Activated naive CD4-positive, alpha-beta T cell (primary cell): Measurements from ENCODE around the gene FAM241B.

Source experiments
- DNase-seq, 4 experiments: peaks; one replicate each; lab custom pipeline; 2025; lab: John Stamatoyannopoulos, UW

Gene FAM241B

GRCh38 chr10:69634759-69635425, 4.8 kb downstream of the FAM241B start:
- DNase-seq: no peak

DNA sequence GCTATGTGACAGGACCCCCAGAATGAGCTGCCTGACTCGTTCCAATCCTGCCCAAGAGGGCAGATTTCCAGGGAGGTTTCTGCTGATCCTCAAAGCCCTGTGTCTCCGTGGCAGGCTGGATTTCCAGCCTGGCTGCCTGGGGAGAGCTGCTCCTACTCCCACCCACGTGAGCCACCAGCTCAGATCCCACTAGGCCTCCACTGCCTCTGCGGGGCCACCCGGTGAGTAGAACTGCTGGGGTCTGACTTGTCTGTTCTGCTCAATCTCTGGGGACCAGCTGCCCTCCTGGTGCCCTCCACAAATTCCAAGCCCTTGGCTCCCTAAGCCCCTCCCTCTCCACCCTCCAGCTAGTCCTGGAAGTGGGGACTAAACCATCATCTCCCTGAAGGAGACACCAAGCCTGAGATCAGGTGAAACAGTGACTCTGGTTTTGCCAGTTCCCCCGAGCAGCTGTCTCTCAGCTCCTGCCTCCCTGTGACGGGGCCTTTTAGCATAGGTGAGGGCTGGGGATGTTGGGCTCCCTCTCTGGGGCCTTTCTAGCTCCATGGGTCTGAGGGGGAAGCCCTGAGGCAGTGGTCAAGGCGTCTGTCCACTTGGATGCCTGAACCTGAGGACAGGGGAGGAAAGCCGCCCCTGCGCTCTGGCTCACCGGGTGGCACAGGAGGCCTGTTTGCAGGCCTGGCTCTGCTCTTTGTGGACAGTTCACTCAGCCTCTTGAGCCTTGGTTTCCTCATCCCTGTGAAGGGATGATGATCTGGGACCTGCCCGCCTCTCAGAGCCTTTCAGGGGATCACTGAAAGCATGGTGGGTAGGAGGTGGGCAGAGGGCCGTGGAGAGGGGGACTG, 5.6 kb downstream of the FAM241B start:
- DNase-seq: no peak

- no peak for DNase-seq
These were observed 6.2 kb downstream of the FAM241B start for GRCh38 chr10:69636273-69636575.

GRCh38 chr10:69636626-69637605, 6.9 kb downstream of the FAM241B start:
- peak in 1 of 4 experiments; percentile 30 for DNase-seq

DNA sequence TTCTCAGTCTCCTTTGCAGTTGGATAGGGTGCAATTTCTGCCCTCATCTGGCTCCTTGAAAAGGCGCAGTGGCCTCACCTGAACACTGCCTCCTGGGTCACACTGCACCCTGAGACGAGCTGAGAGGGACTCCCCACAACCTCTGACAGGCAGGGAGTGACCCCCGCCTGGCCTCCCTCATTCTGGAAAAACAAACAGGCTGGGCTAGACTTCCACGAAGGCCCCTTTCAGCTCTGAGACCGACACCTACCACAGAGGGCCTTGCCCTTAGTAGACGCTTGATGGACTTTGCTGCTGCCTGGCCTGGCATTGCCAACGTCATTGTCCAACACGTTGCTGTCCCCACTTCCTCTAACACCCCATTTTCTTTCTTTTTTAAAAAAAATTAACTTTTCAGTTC, 8.6 kb downstream of the FAM241B start:
- DNase-seq: no peak

GRCh38 chr10:69639291-69640195, 9.5 kb downstream of the FAM241B start:
- DNase-seq: peak in 3 of 4 experiments; percentile 33 to 61 (median 54)

- no peak for DNase-seq
These were observed 10.3 kb downstream of the FAM241B start for GRCh38 chr10:69640196-69640980.

- no peak for DNase-seq
These were observed 11.4 kb downstream of the FAM241B start for GRCh38 chr10:69641261-69641980.

GRCh38 chr10:69642747-69643146, 12.7 kb downstream of the FAM241B start:
- no peak for DNase-seq

GRCh38 chr10:69643779-69644657, 14.0 kb downstream of the FAM241B start:
- DNase-seq: no peak

- no peak for DNase-seq
These were observed 14.7 kb downstream of the FAM241B start for GRCh38 chr10:69644658-69645295.

DNA sequence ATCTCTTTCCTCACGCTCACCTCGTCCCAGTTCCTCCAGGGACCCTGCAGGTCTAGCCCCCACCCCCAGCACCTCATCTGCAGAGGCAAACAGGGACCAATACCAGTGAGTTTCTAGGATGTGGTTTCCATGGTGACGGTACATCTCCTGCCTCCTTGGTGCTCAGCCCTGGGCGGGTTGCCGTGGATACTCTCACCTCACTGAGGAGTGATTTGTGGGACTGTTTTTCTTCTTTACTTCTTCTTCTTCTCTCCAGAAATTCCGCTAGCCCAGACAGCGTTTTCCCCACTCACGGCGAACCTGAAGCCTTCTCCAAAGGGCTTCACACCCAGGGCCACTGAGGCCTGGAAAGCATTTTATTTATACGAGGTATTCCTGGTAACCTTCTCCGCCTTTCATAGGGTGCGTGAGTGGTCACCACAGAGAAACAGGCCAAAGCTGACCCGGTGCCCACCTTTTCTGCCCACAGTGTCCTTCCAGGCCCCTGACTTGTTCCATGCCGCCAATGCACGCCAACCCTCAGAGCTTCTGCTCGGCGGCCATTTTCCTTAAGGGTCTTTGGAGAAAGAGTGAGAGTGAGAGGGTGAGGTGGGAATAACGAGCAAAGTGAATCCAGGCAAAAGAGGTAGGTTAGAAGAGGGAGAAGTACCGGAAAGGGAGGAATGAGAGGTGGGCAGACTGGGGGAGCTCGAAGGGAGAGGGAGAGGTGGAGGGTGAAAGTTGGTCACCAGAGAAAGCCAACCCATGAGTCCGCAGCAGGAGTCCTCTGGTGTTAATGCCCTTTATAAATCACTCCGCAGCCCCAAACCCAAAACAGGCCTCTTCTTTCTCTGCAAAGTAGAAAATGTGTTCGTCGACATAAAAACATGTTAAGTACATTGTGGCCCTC, 15.5 kb downstream of the FAM241B start:
- no peak for DNase-seq

DNA sequence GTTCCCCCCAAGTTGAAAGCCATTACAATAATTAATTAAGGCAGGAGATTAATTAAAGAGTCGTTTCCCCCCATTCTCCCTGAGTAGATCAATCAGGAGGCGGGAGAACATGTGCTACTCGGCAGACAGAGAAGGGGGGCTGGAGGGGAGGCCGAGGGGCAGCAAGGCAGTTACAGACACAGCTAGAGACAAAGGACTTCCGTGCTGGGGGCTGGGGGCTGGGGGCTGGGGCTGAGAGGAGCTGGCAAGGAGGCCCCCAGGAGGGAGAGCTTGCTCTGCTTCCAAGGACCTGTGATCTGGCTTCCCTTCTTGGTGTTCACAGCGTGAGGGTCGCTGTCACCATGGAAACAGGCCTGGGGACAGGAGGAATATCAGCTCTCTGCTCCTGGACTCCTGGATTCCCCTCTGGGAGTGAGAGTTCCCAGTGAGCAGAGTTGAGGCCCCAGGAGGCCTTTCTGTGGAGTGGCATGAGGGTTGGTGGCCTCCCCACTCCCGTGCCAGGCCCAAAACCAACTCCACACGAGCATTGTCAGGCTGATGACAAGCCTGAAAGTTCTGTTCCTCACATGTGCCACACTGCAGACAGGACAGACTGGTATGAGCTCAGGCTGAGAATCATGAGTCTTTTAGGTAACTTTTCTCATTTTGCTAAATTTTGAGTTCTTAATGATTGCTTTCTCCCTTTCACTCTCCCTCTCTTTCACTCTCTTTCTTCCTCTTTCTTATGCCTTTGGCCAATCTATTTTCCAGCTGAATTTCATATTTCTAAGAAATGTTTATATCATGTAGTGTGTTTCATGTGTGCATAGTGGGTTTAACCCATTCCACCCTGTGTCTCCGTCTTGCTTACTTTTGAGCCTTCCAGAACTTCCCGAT, 16.4 kb downstream of the FAM241B start:
- DNase-seq: no peak

DNA sequence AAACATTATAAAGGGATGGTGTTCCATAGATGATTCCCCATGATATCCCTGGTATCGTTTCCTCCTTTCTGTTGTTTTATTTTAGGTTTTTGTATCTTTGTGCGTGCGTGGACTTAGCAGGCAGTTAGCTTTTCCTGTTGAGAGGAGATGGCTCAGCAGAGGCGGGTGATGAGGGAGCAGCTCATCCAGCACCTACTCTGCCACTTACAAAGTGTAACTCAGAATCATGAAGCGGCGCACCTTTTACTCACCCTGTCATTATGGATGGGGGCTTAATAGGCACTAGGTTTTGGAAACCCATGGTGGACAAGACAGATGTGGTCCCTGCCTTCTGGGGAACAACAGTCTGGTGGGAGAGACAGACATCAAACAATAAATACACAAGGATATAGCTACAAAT, 17.1 kb downstream of the FAM241B start:
- no peak for DNase-seq

- no peak for DNase-seq
These were observed 17.8 kb downstream of the FAM241B start for GRCh38 chr10:69647819-69648218.

DNA sequence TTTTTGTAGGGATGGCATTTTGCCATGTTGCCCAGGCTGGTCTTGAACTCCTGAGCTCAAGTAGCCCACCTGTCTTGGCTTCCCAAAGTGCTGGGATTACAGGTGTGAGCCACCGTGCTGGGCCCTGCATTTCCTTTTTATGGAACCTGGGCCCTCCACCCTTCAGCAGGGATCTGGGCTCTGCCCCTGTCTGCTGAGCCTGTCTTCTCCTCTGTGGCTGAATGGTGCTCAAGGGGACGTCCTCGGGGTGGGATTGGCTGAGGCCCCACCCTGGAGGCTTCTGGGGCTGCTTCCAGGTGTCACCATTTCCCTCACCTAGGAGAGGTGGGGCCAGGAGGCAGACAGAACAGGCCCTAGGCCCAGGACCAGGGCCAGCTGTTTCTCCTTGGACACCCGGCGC, 18.4 kb downstream of the FAM241B start:
- no peak for DNase-seq
